Suprapubic skin (tissue), 4 donors: ENCODE results near the gene DUS1L. TPM values are rescaled to one million over a fixed set of nuclear protein-coding genes. Genes with fewer than 3 reads are reported as not detected.

Experiments used
- DNase-seq, 2 donors: peaks; one replicate each; pipeline ENCODE4 v3.0.0-alpha.2; 2019; ENCODE audit warnings: low spot score in 2 of 2
- H3K27ac ChIP-seq: fragments of 200-600 bp; sonication (generic); one replicate; pipeline ENCODE4 v1.5.1; 2019
- H3K27me3 ChIP-seq: fragments of 200-600 bp; sonication (generic); one replicate; pipeline ENCODE4 v1.5.1; 2019
- H3K36me3 ChIP-seq: fragments of 200-600 bp; sonication (generic); one replicate; pipeline ENCODE4 v1.5.1; 2019
- H3K4me1 ChIP-seq: fragments of 200-600 bp; sonication (generic); one replicate; pipeline ENCODE4 v1.5.1; 2019
- H3K4me3 ChIP-seq: fragments of 200-600 bp; sonication (generic); one replicate; pipeline ENCODE4 v1.5.1; 2019; ENCODE audit warnings: mild to moderate bottlenecking
- H3K9me3 ChIP-seq: fragments of 200-600 bp; sonication (generic); one replicate; pipeline ENCODE4 v1.5.1; 2019
- CTCF ChIP-seq, 2 donors: fragments of 200-600 bp in 1 of 2; fragments of 450-650 bp in 1 of 2; sonication (generic) in 1 of 2; IDR thresholded peaks; one replicate each; pipeline ENCODE4 v1.5.1; 2016 to 2019; ENCODE audit warnings: antibody characterized with exemption in 2 of 2, mild to moderate bottlenecking in 1 of 2, moderate library complexity in 1 of 2
- EP300 ChIP-seq: sonication (generic); formaldehyde crosslinking; IDR thresholded peaks from one replicate; pipeline ENCODE4 v1.6.1; 2017; ENCODE audit warnings: antibody characterized with exemption
- POLR2A ChIP-seq, 2 donors: fragments of 450-650 bp; IDR thresholded peaks; one replicate each; pipeline ENCODE4 v1.6.1; 2017; ENCODE audit warnings: antibody characterized with exemption in 2 of 2, mild to moderate bottlenecking in 2 of 2, moderate library complexity in 2 of 2
- POLR2AphosphoS5 ChIP-seq, 3 donors: sonication (generic); formaldehyde crosslinking; IDR thresholded peaks; one replicate each; pipeline ENCODE4 v1.6.1; 2017; ENCODE audit warnings: antibody characterized with exemption in 3 of 3
- WGBS: methylation state at CpG from one replicate; pipeline ENCODE4 v1.1.5; 2018; 5-methylcytosine and 5-hydroxymethylcytosine counted together
- total RNA-seq, 4 donors: library from RNA; depleted of rRNA; stranded (reverse); fragments of >200 nt; gene quantifications; one replicate each; pipeline ENCODE4 v1.1.0, GENCODE V29; 2016

Gene DUS1L
- total RNA-seq, 4 donors from 2014 or later = 79.3 to 176 (median 108) TPM

GRCh38 chr17:82108038-82108437, 42.4 kb upstream of the DUS1L start:
- TF ChIP-seq POLR2A (IDR thresholded peaks at IDR 0.05) (no peak), CTCF (IDR thresholded peaks at IDR 0.05) (no peak), EP300 (no peak), POLR2AphosphoS5 (IDR thresholded peaks at IDR 0.05) (no peak)
- no peak overlapping the region for H3K27ac ChIP-seq
- DNase-seq = no peak
- no peak overlapping the region for H3K4me3 ChIP-seq
- H3K4me1 ChIP-seq = peaks cover 43% of the 10 kb centered on the region
- H3K36me3 ChIP-seq = peaks cover 6% of the 10 kb centered on the region
- 86% methylated on average over 13 of the region's 14 CpGs for WGBS
- H3K9me3 ChIP-seq = no peaks in the 10 kb centered on the region
- H3K27me3 ChIP-seq = no peaks in the 10 kb centered on the region

- Histone ChIP-seq H3K27ac (peak overlapping the region; percentile 82), H3K4me1 (peaks cover 46% of the 10 kb centered on the region)
Measured at GRCh38 chr17:82107341-82107860, 41.8 kb upstream of the DUS1L start.

GRCh38 chr17:82106688-82107305, 41.2 kb upstream of the DUS1L start:
- peaks cover 52% of the 10 kb centered on the region for H3K4me1 ChIP-seq
- H3K9me3 ChIP-seq = no peaks in the 10 kb centered on the region
- no peak for DNase-seq
- TF ChIP-seq POLR2A (IDR thresholded peaks at IDR 0.05) (no peak), CTCF (IDR thresholded peaks at IDR 0.05) (no peak), POLR2AphosphoS5 (IDR thresholded peaks at IDR 0.05) (no peak), EP300 (no peak)
- H3K27me3 ChIP-seq = no peaks in the 10 kb centered on the region
- WGBS = 30% methylated on average over 3 of the region's 9 CpGs
- peak overlapping the region; percentile 25 for H3K4me3 ChIP-seq
- peaks cover 2% of the 10 kb centered on the region for H3K36me3 ChIP-seq
- H3K27ac ChIP-seq = peak overlapping the region; percentile 82

More at GRCh38 chr17:82107341-82107860, 41.8 kb upstream of the DUS1L start:
- H3K36me3 ChIP-seq = peaks cover 6% of the 10 kb centered on the region
- no peaks in the 10 kb centered on the region for H3K27me3 ChIP-seq
- 91% methylated on average over 18 of the region's 24 CpGs for WGBS
- peak; percentile 4 to 11 for TF ChIP-seq CTCF (IDR thresholded peaks at IDR 0.05)
- no peak for TF ChIP-seq POLR2AphosphoS5 (IDR thresholded peaks at IDR 0.05)
- DNase-seq = no peak
- H3K9me3 ChIP-seq = no peaks in the 10 kb centered on the region
- no peak overlapping the region for H3K4me3 ChIP-seq

- Histone ChIP-seq H3K36me3 (no peaks in the 10 kb centered on the region), H3K4me1 (peaks cover 59% of the 10 kb centered on the region), H3K9me3 (no peaks in the 10 kb centered on the region), H3K27me3 (no peaks in the 10 kb centered on the region), H3K4me3 (peak overlapping the region; percentile 25), H3K27ac (peak overlapping the region; percentile 82)
- WGBS = 12% methylated on average over 12 of the region's 24 CpGs
- DNase-seq = peak; percentile 74 to 78
- peak; percentile 14 to 34 for TF ChIP-seq CTCF (IDR thresholded peaks at IDR 0.05)
- no peak for TF ChIP-seq POLR2A (IDR thresholded peaks at IDR 0.05)
- TF ChIP-seq EP300 = no peak
Measured at GRCh38 chr17:82105882-82106687, 40.5 kb upstream of the DUS1L start.

- peaks cover 65% of the 10 kb centered on the region for H3K4me1 ChIP-seq
- H3K27me3 ChIP-seq = no peaks in the 10 kb centered on the region
- peak overlapping the region; percentile 25 for H3K4me3 ChIP-seq
- peak overlapping the region; percentile 82 for H3K27ac ChIP-seq
- no peaks in the 10 kb centered on the region for H3K9me3 ChIP-seq
- 97% methylated on average over 4 of the region's 13 CpGs for WGBS
- H3K36me3 ChIP-seq = no peaks in the 10 kb centered on the region
- DNase-seq = peak in 1 of 2 donors; percentile 59
- no peak for TF ChIP-seq EP300
- no peak for TF ChIP-seq POLR2A (IDR thresholded peaks at IDR 0.05)
- no peak for TF ChIP-seq POLR2AphosphoS5 (IDR thresholded peaks at IDR 0.05)
- no peak for TF ChIP-seq CTCF (IDR thresholded peaks at IDR 0.05)
Measured at GRCh38 chr17:82105417-82105881, 39.8 kb upstream of the DUS1L start.
